OCI-LY7 (cell line): ENCODE results near the gene SPECC1L. TPM values are rescaled to one million over a fixed set of nuclear protein-coding genes. Genes with fewer than 3 reads are reported as not detected.

Source experiments
- BruUV-seq: library from RNA; stranded (reverse); fragments of 400-500 nt; replicated peaks from 2 replicates; lab custom pipeline; 2021; lab: Mats Ljungman, UMichigan
- CTCF ChIA-PET: fragments of 300-600 bp; sonication (Branson Sonifier 250); formaldehyde crosslinking; loops from one replicate; lab custom pipeline; 2022; ENCODE audit warnings: antibody characterized with exemption; ENCODE audit not compliant: unreplicated experiment; lab: Charles Lee
- POLR2A ChIA-PET: fragments of 300-600 bp; sonication (Branson Sonifier 250); formaldehyde crosslinking; loops from one replicate; lab custom pipeline; 2022; ENCODE audit warnings: antibody characterized with exemption; lab: Charles Lee
- DNase-seq: peaks from one replicate; pipeline ENCODE4 v3.0.0-alpha.2; 2015; ENCODE audit warnings: low spot score
- H2AFZ ChIP-seq: fragments of 200-600 bp; sonication (generic), shearing (Covaris generic); 2 replicates; pipeline ENCODE4 v1.6.1; 2014; ENCODE audit warnings: mild to moderate bottlenecking, antibody characterized with exemption, low read length, moderate library complexity
- H3K27ac ChIP-seq: fragments of 200-600 bp; sonication (generic); 2 replicates; pipeline ENCODE4 v1.5.1; 2014; ENCODE audit warnings: mixed run types, low read depth, mild to moderate bottlenecking, moderate library complexity, low read length, inconsistent platforms; ENCODE audit not compliant: poor library complexity, severe bottlenecking
- H3K36me3 ChIP-seq: fragments of 200-600 bp; sonication (generic); 2 replicates; pipeline ENCODE4 v1.6.1; 2014; ENCODE audit warnings: mild to moderate bottlenecking, antibody characterized with exemption, low read length, moderate library complexity, mixed read lengths; ENCODE audit not compliant: insufficient read depth
- H3K4me1 ChIP-seq: fragments of 200-600 bp; sonication (generic); 2 replicates; pipeline ENCODE4 v1.5.1; 2014; ENCODE audit warnings: mild to moderate bottlenecking, low read length; ENCODE audit not compliant: insufficient read depth, poor library complexity, severe bottlenecking
- H3K4me2 ChIP-seq: fragments of 200-600 bp; sonication (generic); 2 replicates; pipeline ENCODE4 v1.6.1; 2014; ENCODE audit warnings: mild to moderate bottlenecking, low read length
- H3K4me3 ChIP-seq: fragments of 200-600 bp; sonication (generic); 2 replicates; pipeline ENCODE4 v1.5.1; 2014; ENCODE audit warnings: mild to moderate bottlenecking, low read depth, low read length; ENCODE audit not compliant: poor library complexity, severe bottlenecking
- H3K79me2 ChIP-seq: fragments of 200-600 bp; sonication (generic); 2 replicates; pipeline ENCODE4 v1.6.1; 2016; ENCODE audit warnings: low read depth, mild to moderate bottlenecking, low read length, moderate library complexity, mixed read lengths; ENCODE audit not compliant: insufficient read depth
- H3K9me2 ChIP-seq: fragments of 200-600 bp; sonication (generic); 2 replicates; pipeline ENCODE4 v1.6.1; 2016; ENCODE audit warnings: mild to moderate bottlenecking, low read length, mixed read lengths; ENCODE audit not compliant: insufficient read depth
- H3K9me3 ChIP-seq: fragments of 200-600 bp; sonication (generic); 2 replicates; pipeline ENCODE4 v1.6.1; 2014; ENCODE audit warnings: mild to moderate bottlenecking, mixed run types, low read length, mixed read lengths
- H4K20me1 ChIP-seq: fragments of 200-600 bp; sonication (generic); 2 replicates; pipeline ENCODE4 v1.6.1; 2014; ENCODE audit warnings: mild to moderate bottlenecking, antibody characterized with exemption, low read length, moderate library complexity, mixed read lengths; ENCODE audit not compliant: insufficient read depth
- EZH2phosphoT487 ChIP-seq: fragments of 200-600 bp; sonication (generic); IDR thresholded peaks from 2 replicates; pipeline ENCODE4 v1.6.1; 2018; ENCODE audit warnings: low read depth, borderline replicate concordance, mild to moderate bottlenecking, mixed run types, antibody characterized with exemption, low read length, moderate library complexity, mixed read lengths
- intact Hi-C: fragments of 100-400 bp; cut with micrococcal nuclease; formaldehyde crosslinking; loops from one replicate; pipeline ENCODE4 v1.10.0; 2022; ENCODE audit not compliant: unreplicated experiment
- total RNA-seq, 2 experiments: library from RNA; depleted of rRNA in 1 of 2; stranded (reverse); fragments of >200 nt in 1 of 2; shearing (Covaris generic) in 1 of 2; gene quantifications; 2 replicates each; pipeline ENCODE4 v1.2.3, GENCODE V29; 2014 to 2022
- TF ChIP-seq, protein P1 (sequence below): fragments of 200-600 bp; sonication (generic); conservative IDR thresholded peaks from 2 replicates; pipeline ENCODE4 v1.5.1; 2014; ENCODE audit warnings: mild to moderate bottlenecking, antibody characterized with exemption, low read length, moderate library complexity, mixed read lengths

SPECC1L gene
- total RNA-seq, 2 experiments from 2014 or later, result 47.0 to 66.2 TPM

DNA sequence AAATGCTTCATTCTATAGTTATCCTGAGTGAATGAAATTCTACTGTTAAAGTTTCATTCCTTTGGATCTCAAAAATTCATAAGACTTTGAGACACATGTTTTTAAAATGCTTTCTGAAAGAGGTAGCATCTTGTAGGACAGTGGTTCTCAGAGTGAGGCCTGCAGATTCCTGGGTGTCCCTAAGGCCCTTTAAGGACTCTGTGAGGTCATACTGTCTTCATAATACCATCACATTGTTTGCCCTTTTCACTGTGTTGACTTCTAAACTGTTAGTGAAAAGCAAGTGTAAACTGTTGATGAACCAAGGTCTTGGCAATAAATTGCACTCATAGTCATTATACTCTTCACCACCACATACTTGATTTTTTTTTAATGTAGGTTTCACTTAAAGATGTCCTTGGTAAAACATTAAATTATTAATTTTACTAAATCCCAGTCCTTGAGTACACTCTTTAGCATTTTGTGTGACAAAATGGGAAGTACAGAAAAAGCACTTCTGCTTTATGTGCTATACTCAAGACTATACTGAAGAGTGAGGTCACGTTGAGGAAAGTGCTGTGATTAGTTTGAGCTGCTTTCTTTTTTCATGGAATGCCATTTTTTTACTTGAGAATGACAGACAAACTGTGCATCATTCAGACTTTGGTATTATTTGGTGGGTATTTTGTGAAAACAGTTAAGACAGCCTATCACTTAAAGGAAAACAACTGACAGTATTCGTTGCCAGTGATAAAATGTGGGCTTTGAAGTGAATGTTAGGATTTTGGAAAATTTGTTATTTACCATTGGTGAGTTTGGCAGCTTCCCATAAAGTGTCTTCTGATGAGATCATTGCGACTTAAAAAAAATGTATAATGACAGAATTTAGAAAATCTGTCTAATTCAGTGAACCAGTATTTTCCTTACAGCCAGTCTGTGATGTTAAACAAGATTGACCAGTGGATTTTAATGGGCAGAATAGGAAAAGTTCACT lies 61.1 kb downstream of the SPECC1L start:
- H3K27ac ChIP-seq, result no peak overlapping the region
- DNase-seq, result no peak
- ChIA-PET CTCF (no interaction called here), POLR2A (interaction anchor here (0.6 to 0.7 kb wide), 2 partner anchors 11 to 52 kb away, joined by 3 to 6 read pairs; no protein-coding TSS in a partner anchor)
- no peaks in the 10 kb centered on the region for H3K9me3 ChIP-seq
- no peaks in the 10 kb centered on the region for H3K79me2 ChIP-seq
- intact Hi-C loops, result no loop called here
- H3K36me3 ChIP-seq, result peaks cover 90% of the 10 kb centered on the region
- H4K20me1 ChIP-seq, result no peaks in the 10 kb centered on the region
- no peaks in the 10 kb centered on the region for H3K9me2 ChIP-seq
- TF ChIP-seq, protein P1, sequence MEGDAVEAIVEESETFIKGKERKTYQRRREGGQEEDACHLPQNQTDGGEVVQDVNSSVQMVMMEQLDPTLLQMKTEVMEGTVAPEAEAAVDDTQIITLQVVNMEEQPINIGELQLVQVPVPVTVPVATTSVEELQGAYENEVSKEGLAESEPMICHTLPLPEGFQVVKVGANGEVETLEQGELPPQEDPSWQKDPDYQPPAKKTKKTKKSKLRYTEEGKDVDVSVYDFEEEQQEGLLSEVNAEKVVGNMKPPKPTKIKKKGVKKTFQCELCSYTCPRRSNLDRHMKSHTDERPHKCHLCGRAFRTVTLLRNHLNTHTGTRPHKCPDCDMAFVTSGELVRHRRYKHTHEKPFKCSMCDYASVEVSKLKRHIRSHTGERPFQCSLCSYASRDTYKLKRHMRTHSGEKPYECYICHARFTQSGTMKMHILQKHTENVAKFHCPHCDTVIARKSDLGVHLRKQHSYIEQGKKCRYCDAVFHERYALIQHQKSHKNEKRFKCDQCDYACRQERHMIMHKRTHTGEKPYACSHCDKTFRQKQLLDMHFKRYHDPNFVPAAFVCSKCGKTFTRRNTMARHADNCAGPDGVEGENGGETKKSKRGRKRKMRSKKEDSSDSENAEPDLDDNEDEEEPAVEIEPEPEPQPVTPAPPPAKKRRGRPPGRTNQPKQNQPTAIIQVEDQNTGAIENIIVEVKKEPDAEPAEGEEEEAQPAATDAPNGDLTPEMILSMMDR, result no peak
- TF ChIP-seq EZH2phosphoT487, result no peak
- no TSS peak for BruUV-seq
- H3K4me1 ChIP-seq, result peaks cover 6% of the 10 kb centered on the region
- no peak overlapping the region for H3K4me2 ChIP-seq
- H3K4me3 ChIP-seq, result no peak overlapping the region
- no peak overlapping the region for H2AFZ ChIP-seq

DNA sequence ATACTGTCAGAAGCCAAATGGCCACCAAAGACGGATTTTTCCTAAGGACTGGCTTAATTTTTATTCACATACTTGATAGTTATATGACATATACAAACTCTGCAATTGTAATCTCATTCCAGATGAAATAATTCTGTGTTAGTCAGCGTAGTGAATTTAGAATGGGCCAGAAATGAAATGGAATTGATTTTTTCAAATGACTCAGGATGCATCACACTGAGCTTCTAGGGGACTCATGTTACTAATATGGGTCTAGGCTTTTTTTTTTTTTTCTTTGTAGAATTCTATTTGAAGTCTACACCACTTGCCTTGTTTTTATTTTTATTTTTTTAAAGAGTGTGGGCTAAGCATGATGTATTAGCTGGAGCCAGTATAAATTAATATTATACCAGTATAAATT lies 62.7 kb downstream of the SPECC1L start:
- TF ChIP-seq EZH2phosphoT487, result no peak
- TF ChIP-seq, protein P1, result no peak
- Histone ChIP-seq H3K79me2 (no peaks in the 10 kb centered on the region), H3K27ac (no peak overlapping the region), H3K4me1 (peaks cover 6% of the 10 kb centered on the region), H3K36me3 (peaks cover 95% of the 10 kb centered on the region), H4K20me1 (no peaks in the 10 kb centered on the region), H2AFZ (no peak overlapping the region), H3K4me3 (no peak overlapping the region), H3K9me2 (no peaks in the 10 kb centered on the region), H3K4me2 (no peak overlapping the region), H3K9me3 (no peaks in the 10 kb centered on the region)
- intact Hi-C loops, result no loop called here
- POLR2A ChIA-PET, result interaction anchor here (0.7 to 0.8 kb wide), 2 partner anchors 30 to 83 kb away, joined by 3 to 4 read pairs; no protein-coding TSS in a partner anchor
- BruUV-seq, result no TSS peak
- CTCF ChIA-PET, result no interaction called here
- DNase-seq, result no peak

DNA sequence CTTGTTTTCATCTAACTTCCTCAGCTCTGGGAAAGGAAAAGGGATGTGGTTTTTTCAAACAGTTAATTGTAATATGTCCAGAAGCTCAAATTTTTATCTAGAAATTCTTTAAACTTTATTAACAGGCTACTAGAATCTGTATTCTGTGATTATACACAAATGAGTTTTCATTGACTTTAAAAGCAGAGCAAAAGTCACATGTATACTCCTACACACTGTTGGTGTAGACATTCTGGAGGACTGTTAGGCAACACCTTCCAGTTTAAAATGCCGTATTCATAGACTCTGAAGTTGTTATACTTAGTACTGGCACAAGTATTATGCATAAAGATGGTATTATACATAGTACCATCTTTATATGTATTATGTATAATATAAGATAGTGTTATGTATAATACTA lies 64.9 kb downstream of the SPECC1L start:
- CTCF ChIA-PET, result no interaction called here

More for the DNA sequence above, 64.9 kb downstream of the SPECC1L start:
- Histone ChIP-seq H3K4me3 (no peak overlapping the region), H3K9me3 (no peaks in the 10 kb centered on the region), H3K4me1 (no peaks in the 10 kb centered on the region), H3K9me2 (no peaks in the 10 kb centered on the region), H3K36me3 (peaks cover 94% of the 10 kb centered on the region), H3K79me2 (no peaks in the 10 kb centered on the region), H3K4me2 (no peak overlapping the region), H2AFZ (no peak overlapping the region), H4K20me1 (no peaks in the 10 kb centered on the region), H3K27ac (no peak overlapping the region)
- BruUV-seq, result no TSS peak
- DNase-seq, result no peak
- POLR2A ChIA-PET, result interaction anchor here (0.6 kb wide), 1 partner anchor 149 kb away, joined by 3 read pairs; no protein-coding TSS in a partner anchor
- intact Hi-C loops, result no loop called here
- no peak for TF ChIP-seq EZH2phosphoT487
- TF ChIP-seq, protein P1, result no peak
